ENCODE data around the gene NAALADL2. TPM values are rescaled to one million over a fixed set of nuclear protein-coding genes. Genes with fewer than 3 reads are reported as not detected.

The NAALADL2 gene
- total and polyA plus RNA-seq, 2 of the 8 experiments (the other 6 are each of a cell fraction or from before 2014, with no cell fraction given): 0.12 to 0.22 TPM

DNA sequence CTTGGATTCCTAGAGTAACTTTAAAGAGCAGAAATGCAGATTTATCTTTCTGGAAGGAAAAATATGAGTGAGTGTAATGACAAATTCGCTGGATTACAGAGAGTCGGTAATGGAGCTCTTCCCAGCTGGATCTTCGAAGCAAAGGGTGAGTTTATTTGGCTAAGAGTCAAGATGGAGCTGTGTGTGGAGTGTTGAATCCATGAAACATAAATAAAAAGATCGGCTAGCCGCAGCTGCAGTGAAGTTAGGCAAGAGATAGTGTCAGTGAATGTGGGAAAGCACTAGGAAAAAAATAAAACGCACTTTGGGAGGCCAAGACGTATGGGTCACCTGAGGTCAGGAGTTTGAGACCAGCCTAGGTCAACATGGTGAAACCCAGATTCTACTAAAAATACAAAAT is 10.3 kb downstream of the NAALADL2 start (continued):
- TF ChIP-seq SIX5 (IDR thresholded peaks at IDR 0.05; ENCODE audit: low read depth, low read length): no peak
- no peak for TF ChIP-seq RNF2 (IDR thresholded peaks at IDR 0.05; ENCODE audit: borderline replicate concordance, low read depth, low read length, missing control alignments, poor library complexity, severe bottlenecking)
- no peak for TF ChIP-seq EP300 (IDR thresholded peaks at IDR 0.05; ENCODE audit: borderline replicate concordance in 1 of 2, low read depth in 2 of 2, low read length in 2 of 2)
